ENCODE results near the gene GGT6.

GRCh38 chr17:4548061-4548461, 12.3 kb downstream of the GGT6 start:
- TF ChIP-seq POLR2A (IDR thresholded peaks at IDR 0.05), result no peak
- TF ChIP-seq, protein P1, sequence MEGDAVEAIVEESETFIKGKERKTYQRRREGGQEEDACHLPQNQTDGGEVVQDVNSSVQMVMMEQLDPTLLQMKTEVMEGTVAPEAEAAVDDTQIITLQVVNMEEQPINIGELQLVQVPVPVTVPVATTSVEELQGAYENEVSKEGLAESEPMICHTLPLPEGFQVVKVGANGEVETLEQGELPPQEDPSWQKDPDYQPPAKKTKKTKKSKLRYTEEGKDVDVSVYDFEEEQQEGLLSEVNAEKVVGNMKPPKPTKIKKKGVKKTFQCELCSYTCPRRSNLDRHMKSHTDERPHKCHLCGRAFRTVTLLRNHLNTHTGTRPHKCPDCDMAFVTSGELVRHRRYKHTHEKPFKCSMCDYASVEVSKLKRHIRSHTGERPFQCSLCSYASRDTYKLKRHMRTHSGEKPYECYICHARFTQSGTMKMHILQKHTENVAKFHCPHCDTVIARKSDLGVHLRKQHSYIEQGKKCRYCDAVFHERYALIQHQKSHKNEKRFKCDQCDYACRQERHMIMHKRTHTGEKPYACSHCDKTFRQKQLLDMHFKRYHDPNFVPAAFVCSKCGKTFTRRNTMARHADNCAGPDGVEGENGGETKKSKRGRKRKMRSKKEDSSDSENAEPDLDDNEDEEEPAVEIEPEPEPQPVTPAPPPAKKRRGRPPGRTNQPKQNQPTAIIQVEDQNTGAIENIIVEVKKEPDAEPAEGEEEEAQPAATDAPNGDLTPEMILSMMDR (IDR thresholded peaks at IDR 0.05), result no peak
